HG03520 (cell line): ENCODE data around the gene CELF2.

Experiments
- ATAC-seq: cut with Tn5 transposase; IDR thresholded peaks from one replicate; pipeline ENCODE4 v1.9.1; 2021; ENCODE audit warnings: mild to moderate bottlenecking, moderate library complexity; ENCODE audit not compliant: unreplicated experiment

CELF2 gene

DNA sequence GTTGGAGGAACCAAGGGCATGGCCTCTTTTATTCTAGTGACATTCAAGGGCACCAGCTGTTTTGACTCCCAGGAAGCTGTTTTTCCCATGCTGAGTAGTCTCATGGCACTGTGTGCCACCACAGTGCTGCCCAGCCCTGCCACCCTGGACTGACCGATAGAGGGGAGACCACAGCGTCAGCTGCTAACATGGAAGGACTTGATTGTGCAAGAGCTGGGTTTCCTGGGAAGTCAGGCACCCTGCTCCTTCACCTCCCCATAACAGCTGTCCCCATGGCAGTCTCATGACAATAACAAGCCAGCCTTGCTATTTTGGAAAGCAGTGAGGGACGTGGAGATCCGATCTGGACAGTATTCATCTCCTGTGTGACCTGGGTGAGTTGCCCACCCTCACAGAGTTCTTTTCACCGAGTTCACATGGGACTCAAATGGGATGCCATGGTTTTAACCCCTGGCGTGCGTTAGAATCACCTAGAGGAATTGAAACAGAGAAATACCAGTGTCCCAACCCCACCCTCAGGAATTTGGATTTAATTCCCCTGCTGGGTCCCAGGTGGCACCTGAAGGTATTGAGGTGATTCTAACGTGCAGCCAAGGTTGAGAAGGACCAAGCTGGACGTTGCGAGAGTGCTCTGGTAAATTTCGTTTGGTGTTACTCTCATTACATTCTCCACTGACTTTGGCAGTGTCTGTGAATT lies 174.8 kb downstream of the CELF2 start:
- ATAC-seq = no peak

DNA sequence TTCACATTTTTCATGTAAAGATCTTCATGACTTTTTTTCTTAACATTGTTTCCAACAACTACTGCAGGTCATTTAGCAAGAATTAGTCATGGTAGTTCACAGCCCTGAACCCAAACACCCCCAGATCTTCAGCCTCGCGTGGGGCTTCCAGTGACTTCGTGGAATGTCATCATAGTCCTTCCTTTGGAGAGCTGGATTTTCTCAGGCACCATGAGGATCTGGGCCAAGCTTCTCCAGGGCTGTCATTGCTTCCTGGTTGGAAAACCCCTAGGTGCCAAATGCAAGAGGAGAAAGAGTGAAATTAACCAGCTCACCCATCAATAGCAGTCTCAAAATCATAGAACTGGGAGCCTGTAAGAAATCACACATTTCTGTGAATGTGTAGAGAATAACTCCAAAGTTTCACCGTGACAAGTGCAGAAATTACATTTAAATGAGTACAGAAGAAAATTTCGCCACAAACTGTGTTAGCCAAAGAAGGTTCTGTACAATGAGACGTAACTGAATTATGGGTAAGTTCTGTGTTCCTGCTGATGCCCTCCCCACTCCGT lies 175.4 kb downstream of the CELF2 start:
- ATAC-seq = no peak

DNA sequence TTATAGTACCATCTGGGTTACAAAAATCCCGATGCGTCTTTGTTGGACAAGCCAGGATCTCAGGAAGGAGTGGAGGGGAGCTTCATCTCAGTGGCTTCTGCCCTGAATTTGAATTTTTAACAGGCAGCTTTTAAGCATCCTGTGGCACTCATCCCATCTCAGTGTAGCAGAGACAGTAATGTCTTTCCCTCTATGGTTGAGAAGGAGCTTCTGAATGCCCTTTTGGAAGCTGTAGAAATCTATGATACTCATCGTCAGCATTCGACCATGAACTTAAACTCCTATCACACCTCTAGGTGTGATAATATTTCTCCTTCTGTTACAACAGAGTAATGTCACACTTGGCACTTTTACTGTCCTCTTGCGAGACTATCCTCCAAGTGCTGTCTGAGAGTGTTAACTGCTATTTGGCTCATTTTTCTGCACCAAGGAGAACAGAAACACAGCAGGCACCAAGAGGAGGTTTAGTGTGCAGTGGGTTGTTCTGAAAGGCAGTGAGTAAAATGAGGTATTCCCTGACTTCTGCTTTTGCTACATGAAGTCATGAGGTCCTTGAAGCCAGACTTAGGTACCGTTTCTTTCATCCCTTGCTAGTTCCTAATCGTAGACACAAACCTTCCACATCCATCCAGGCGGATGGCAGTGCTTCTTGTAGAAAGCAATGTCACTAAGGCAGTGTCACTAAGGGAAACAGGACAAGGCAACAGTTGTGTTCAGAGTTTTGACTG lies 177.4 kb downstream of the CELF2 start:
- ATAC-seq = no peak

DNA sequence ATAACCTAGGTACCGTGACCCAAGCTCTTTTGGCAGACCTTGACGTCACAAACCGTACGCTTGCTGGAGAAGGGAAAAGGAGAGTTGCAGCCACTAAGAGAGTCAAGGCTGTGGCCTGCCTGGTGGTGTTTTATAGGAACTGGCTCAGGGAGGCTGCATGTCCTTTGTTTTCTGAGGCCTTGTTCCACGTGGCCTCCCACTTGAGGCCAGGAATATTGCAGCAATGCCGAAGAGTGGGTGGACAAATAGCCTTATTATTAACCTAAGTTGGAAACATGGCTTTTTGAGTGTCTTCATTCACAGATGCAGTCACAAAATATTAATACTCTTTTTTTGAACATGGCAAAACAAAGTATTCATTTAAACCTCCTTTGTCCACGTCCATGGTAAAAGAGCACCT lies 178.0 kb downstream of the CELF2 start:
- no peak for ATAC-seq

DNA sequence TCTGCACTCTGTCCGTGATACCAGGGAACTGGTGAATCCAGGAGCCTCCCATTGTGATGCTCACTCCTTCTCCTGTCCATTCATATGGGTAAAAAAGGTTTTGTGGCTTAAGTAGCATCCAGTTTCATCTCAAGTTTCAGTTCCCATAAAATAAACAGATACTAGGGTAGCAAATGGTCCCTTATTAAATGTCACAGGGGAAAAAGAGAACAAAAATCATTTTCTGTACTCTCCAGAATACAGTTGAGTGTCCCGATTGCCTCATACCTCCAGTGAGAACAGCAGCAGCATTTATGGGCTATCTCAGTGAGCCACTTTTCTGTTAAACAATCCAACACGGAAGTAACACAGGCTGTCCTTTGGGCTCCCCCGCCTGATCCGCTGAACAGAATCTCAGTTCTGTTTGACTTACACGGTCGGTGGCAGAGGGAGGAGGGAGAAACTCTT lies 179.6 kb downstream of the CELF2 start:
- ATAC-seq = peak; percentile 69

DNA sequence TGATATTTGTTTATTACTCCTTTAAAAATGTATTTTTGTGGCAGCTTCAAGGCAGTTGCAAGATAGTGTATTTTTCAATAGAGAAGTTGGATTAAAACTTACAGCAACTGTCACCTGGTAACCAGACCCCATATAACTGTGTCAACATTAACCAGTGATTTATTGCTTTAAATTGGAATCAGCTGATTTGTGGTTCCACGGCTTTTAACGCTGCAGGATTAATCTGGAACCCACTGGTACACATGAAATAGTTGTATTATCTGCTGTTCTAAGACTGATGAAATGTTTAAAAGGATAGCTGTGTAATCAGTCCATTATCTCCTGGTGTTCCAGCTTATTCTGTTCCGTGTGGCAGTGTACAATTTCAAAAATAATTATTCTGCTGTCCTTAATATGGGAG lies 180.2 kb downstream of the CELF2 start:
- ATAC-seq = no peak

DNA sequence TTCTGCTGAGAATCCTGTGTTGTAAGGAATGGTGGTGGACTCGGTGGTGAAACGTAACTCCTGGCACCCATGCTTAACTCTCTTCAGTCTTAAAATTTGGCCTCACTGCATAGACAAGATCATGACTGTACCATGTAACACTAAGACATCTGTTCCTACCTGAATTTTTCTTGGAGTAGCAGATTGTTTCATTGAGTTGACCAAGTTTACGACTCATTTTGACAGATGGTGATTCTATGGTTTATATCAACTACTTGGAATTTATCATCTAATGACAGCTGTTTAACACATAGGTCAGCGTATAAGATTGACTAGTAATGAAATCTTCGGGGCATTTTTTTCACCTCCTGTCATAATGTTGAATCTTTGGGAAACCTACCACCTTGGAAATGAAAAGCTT lies 184.2 kb downstream of the CELF2 start:
- ATAC-seq = no peak

DNA sequence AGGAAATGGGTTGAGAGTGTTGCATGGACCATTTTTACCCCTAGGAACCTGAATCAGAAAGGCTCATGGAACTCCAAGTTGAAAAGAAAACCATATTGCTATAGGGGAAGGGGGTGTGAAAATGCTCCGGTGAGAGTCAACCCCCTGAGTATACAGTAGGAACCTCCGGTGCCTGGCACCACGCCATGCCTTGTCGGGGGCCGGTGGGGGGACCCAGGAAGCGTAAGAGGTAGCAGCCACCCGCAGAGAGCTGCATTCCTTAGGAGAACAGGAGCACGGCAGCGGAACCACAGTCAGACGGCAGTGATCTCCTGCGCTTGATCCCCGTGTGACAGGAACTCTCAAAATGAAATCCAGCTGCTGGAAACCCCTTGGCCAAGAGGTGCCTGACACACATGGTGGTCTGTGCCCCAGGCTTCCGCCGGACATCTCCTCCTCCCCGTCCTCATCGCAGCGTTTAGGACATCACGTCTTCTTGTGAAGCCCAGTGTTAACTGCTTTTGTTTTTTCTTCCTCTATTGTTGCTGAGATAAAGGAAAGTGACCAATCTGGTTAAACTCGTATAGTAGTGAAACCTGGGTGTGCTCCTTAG lies 186.8 kb downstream of the CELF2 start:
- ATAC-seq = no peak

DNA sequence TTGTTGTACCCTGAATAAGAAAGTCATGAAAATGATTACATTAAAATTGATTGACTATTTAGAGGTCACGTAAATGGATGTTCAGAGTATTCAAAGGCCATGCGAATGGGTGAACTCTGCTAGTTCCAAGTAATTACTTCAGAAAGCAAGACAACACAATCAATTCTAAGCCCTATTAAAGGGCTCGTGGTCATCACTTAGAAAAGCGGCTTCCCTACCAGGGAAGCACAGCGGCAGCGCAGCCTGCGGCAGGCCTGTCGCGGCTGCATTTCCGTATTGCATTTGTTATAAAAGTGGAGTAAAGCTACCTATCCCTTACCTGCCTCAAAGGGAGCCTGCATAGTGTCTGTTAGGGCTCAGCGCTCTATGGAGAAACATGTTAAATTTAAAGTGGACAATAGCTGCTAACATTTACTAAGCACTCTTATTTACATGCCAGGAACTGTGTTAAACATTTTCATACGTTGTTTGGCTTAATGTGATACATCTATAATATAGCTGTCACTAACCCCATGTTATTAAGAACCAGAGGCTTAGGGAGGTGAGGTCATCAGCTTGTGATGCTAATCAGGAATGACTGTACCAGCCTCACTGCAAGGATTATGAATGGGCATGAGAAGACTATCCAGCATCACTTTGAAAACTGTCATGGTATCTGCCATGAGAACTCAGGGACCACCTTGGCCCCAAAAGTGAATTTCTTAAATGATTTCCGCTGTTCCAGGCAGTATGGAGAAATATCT lies 187.5 kb downstream of the CELF2 start:
- no peak for ATAC-seq

DNA sequence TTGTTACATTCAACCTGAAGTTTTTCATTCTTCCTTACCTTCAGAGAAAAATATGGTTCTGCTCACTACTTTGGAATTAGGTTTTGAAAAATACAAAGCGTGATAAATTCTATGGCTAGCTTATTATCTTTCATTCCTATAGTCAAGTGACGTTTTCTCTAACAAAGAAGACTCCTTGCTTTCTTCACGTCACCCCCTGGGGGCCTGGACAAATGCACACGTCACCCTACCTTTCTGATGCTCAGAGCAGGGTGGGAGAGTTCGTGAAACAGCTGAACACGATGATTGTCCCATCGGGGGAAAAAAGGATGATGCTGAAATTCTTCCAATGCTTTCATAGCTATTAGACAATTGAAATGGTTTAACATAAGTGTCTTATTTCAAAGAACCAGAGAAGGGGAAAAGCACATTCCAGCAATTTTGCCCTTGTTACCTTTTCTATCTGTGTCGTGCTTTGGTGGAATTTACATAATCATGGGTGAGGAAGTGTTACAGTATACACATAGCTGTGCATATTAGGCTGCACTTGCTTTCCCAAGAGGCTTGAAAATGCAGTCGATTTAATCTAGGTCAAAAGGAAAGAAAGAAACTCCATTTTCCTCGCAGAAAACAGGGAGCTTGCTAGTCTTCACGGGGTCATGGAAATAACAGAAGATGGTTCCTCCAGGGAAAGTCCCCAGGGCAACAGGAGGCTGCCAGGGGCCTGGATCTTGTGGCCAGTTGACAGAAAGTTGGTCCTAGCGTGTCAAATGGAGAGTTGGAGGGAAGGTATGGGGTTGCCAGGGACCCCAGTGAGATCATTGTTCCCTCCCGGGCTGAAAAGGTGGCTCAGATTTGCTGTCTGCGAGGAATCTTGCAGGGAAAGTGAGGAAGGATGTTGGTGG lies 189.2 kb downstream of the CELF2 start:
- no peak for ATAC-seq

DNA sequence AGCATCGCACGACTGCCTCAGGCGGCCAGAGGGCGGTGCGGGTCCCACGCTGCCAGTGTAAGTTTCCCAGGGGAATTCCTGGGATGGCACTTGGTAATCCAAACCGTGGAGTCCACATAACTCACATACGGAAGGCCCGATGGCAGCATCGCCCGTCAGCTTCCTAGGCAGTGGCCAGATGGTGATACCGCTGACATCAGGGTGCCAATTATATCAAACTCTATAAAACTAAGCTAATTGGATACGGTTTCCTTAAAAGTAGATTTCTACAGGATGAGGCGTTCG lies 189.8 kb downstream of the CELF2 start:
- no peak for ATAC-seq

DNA sequence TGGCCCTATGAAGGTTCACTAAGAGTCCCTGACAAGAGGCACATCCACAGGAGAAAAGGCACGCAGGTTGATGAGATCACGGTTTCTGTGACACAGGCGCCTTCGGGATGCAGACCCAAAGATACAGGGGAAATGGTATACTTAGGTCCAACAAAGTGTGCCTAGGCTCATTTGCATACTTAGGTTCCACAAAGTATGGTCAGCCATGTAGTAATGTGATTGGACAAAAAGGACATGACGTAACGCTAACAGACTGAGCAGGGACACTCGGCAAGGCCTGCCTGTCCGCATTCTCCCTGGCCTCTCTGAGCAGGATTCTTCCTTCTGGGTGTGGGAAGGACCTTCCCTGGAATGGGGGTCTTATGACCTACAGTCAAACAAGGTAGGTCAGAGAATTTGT lies 190.6 kb downstream of the CELF2 start:
- ATAC-seq = no peak

DNA sequence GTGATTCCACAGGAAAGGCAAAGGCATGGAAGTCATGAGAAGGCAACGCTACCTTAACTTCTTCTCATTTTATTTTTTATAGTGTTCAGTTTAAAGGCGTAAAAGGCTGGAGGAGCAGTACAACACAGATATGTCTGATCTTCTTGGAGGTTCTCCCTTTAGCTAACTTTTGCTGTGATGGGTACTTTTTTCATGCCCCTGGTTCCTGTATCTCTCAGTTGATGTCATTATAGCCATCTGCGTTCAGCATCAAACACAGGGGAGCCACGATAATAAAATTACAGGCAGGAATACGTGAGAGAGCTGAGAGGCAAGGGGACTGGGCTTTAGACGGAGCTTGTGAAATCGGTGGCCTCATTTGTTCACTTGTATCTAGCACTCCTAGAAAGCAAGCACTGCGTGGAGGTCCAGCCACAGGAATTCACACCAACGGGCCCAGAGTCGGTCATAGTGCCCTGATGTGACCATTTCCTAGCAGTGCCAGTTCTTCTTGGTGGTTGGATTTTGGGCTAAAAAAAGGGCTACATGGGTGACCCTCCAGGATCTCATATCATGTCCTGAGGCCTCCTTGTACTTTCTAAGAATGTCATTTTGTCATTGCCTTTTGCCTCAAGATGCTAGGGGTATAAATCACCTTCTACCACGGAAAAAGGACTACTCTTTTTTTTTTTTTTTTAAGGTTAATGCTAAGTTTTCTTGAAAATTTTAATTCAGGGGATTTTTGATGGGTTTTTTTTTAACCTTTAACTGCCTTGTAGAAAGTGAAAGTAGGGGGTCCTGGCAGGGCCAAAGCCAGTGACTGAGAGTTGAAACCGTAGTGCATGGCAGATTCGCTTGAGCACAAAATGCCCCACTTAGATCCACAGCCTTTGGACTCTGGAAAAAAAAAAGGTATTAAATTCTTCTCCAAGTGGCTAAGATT lies 191.5 kb downstream of the CELF2 start:
- ATAC-seq = peak; percentile 47

DNA sequence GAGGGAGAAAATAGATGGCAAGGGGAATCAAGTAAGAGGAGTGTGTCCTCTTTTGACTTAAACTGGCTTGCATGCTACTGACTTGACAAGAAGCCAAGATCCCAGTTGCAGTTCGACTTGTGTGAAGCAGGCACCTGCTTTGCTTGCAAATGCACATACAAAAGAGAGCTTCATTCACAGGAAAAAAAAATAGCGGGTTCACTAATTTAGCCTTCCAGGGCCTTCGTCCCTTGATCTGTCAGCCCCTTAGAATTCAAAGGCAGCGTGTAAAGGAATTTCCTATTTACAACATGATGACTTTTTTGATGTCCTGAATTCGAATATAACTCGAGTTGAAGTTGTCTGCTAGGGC lies 192.1 kb downstream of the CELF2 start:
- ATAC-seq = peak; percentile 37

DNA sequence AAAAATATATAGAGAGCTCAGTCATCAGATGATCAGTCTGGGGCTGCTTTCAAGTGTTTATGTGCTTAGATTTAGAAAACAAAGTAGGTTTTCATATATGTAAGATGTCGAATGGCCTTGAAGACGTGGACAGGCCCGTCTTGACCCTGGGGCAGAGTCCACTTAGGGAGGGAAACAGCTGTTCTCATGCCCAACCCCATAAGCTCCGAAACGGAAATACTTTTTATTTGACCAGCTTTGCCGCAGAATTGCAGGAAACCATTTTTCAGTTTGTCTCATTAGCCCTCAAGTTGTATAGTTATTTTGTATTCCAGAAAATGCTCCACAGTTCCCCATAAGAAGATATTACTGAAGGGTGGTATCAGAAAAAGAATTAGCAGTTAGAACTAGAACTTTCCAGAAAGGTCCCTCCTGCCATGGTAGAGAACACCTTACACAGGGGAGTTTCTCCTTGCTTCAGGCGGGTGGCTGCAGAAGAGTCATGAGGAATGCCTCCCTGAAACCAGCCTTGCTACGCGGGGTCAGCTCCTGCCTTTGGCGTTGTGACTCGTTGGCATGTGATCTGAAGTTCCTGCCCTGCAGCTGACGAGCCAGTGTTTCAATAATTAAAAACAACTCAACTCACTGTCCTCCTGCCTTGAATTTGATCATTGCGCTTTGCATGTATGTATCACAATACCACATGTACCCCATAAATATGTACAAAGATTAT lies 192.7 kb downstream of the CELF2 start:
- ATAC-seq = no peak

DNA sequence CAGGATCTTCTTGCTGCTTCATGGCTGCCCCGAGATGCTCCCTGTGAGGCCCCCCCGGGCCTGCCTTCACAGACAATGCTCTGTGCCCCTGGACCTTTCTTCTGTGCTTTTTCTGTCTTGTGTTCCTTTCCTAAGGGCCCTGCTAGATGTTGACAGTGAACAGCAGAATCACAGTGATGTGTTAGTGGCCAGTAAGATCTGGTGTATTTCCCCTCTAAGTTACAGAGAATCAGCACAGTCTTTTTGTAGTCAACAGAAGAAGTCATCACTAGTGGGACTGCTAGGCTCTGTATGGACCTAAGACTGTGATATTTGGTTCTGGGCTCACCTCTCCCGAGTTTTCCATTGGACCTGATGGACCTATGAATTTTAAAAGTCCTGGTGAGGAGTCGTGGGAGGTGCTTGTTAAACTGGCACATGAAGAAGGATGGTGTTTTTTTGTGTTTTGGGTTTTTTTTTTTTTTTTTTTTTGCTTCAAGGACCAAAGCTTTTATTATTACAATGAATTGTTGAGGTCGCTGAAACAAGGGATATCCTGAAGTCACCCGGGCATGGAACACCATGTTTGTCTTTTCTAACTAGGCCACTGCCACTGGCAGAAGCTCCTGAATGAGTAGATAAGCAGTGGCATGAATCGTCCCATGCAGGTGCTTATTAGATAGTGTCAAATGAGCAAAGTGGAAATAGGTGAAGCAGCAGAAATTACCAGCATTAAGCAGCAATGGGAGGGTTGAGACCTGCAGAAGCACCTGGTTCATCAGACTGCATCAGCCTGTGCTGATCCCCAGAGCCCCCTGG lies 194.8 kb downstream of the CELF2 start:
- no peak for ATAC-seq

DNA sequence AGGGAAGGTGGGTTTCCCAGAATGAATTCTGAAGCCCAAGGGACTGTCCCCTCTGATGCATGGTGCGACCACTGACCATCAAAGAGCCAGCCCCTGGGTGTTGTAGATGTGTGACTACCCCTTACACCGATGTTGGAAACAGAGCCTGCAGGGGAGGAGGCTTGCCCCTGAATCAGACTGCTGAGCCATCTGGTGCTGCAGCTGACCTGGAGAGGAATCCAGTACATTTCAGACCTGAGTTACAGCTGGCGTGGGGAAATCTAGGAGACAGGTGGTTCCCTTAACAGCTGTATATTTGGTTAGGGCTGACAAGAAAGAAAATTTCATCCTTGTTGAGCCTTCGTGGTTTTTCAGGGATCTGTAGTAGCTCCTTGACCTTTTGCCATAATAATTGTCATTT lies 195.5 kb downstream of the CELF2 start:
- no peak for ATAC-seq

DNA sequence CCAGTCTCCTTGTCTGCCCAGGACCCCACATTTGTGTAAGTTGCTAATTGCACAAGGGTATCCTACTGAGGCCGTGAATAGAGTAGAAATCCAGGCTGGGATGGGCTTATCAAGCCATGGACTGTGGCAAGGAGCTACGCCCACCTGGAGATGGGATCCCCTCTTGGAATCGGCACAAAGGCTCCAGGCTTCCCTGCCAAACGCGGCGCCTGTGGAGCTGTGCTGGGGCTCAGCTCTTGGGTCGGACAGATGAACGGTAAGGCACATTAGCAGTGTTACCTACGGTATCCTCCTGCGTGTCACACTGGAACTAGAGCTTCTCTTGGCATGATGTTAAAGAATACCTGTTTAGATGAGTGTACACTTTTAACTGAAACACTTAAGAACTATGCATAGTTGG lies 196.7 kb downstream of the CELF2 start:
- ATAC-seq = no peak
